HG02623 (cell line): ENCODE measurements around the gene LHX6.

Experiments
- ATAC-seq: cut with Tn5 transposase; IDR thresholded peaks from one replicate; pipeline ENCODE4 v1.9.1; 2021; ENCODE audit warnings: moderate library complexity; ENCODE audit not compliant: unreplicated experiment

LHX6 gene

GRCh38 chr9:122158202-122158601 lies 70.6 kb downstream of the LHX6 start:
- no peak for ATAC-seq

GRCh38 chr9:122155796-122156195 lies 73.0 kb downstream of the LHX6 start:
- ATAC-seq, result no peak
